ENCODE measurements around the gene ZIC2. TPM values are rescaled to one million over a fixed set of nuclear protein-coding genes. Genes with fewer than 3 reads are reported as not detected.
A peak's percentile ranks its signal among the peaks of the same experiment; 100 is the strongest.

ZIC2 gene
- total RNA-seq, 1 donor from 2014 or later = not detected

DNA sequence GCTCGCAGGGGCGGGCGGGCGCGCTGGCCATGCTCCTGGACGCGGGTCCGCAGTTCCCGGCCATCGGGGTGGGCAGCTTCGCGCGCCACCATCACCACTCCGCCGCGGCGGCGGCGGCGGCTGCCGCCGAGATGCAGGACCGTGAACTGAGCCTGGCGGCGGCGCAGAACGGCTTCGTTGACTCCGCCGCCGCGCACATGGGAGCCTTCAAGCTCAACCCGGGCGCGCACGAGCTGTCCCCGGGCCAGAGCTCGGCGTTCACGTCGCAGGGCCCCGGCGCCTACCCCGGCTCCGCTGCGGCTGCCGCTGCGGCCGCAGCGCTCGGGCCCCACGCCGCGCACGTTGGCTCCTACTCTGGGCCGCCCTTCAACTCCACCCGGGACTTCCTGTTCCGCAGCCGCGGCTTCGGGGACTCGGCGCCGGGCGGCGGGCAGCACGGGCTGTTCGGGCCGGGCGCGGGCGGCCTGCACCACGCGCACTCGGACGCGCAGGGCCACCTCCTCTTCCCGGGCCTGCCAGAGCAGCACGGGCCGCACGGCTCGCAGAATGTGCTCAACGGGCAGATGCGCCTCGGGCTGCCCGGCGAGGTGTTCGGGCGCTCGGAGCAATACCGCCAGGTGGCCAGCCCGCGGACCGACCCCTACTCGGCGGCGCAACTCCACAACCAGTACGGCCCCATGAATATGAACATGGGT lies 599 bp downstream of the ZIC2 start:
- no peak for FAIRE-seq

DNA sequence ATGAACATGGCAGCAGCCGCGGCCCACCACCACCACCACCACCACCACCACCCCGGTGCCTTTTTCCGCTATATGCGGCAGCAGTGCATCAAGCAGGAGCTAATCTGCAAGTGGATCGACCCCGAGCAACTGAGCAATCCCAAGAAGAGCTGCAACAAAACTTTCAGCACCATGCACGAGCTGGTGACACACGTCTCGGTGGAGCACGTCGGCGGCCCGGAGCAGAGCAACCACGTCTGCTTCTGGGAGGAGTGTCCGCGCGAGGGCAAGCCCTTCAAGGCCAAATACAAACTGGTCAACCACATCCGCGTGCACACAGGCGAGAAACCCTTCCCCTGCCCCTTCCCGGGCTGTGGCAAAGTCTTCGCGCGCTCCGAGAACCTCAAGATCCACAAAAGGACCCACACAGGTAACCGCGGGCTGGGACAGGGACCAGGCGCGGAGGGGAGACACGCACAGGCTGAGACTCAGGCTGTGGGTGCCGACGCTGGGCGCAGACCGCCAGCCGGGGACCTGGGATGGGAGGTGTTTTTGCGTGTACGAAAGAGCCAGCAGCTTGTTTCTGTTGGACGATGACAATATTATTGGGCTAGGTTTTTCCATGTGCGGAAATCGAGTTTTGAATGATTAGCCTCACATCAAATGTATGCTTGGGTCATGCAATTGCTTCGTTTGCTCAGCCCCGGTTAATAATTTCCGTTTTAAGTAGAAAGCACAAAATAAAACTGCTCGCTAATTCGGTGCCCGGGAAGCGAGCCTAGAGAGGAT lies 1.3 kb downstream of the ZIC2 start:
- Histone ChIP-seq H3K36me3 (ENCODE audit: control insufficient read depth, insufficient read depth, low read length) (no peaks in the 10 kb centered on the region), H3K4me3 (ENCODE audit: low read depth, low read length) (no peak overlapping the region), H3K27me3 (ENCODE audit: control insufficient read depth, insufficient read depth, low read length) (peaks cover 64% of the 10 kb centered on the region)
- DNase-seq (ENCODE audit: low read depth) = no peak
- FAIRE-seq = no peak
- TF ChIP-seq, protein P1, sequence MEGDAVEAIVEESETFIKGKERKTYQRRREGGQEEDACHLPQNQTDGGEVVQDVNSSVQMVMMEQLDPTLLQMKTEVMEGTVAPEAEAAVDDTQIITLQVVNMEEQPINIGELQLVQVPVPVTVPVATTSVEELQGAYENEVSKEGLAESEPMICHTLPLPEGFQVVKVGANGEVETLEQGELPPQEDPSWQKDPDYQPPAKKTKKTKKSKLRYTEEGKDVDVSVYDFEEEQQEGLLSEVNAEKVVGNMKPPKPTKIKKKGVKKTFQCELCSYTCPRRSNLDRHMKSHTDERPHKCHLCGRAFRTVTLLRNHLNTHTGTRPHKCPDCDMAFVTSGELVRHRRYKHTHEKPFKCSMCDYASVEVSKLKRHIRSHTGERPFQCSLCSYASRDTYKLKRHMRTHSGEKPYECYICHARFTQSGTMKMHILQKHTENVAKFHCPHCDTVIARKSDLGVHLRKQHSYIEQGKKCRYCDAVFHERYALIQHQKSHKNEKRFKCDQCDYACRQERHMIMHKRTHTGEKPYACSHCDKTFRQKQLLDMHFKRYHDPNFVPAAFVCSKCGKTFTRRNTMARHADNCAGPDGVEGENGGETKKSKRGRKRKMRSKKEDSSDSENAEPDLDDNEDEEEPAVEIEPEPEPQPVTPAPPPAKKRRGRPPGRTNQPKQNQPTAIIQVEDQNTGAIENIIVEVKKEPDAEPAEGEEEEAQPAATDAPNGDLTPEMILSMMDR (IDR thresholded peaks at IDR 0.05; ENCODE audit: insufficient read depth, low read length, severe bottlenecking) = no peak

More for the DNA sequence above, 599 bp downstream of the ZIC2 start:
- peaks cover 64% of the 10 kb centered on the region for H3K27me3 ChIP-seq (ENCODE audit: control insufficient read depth, insufficient read depth, low read length)
- H3K36me3 ChIP-seq (ENCODE audit: control insufficient read depth, insufficient read depth, low read length) = no peaks in the 10 kb centered on the region
- peak overlapping the region; percentile 47 for H3K4me3 ChIP-seq (ENCODE audit: low read depth, low read length)
- TF ChIP-seq, protein P1 (IDR thresholded peaks at IDR 0.05; ENCODE audit: insufficient read depth, low read length, severe bottlenecking) = no peak
- no peak for DNase-seq (ENCODE audit: low read depth)

DNA sequence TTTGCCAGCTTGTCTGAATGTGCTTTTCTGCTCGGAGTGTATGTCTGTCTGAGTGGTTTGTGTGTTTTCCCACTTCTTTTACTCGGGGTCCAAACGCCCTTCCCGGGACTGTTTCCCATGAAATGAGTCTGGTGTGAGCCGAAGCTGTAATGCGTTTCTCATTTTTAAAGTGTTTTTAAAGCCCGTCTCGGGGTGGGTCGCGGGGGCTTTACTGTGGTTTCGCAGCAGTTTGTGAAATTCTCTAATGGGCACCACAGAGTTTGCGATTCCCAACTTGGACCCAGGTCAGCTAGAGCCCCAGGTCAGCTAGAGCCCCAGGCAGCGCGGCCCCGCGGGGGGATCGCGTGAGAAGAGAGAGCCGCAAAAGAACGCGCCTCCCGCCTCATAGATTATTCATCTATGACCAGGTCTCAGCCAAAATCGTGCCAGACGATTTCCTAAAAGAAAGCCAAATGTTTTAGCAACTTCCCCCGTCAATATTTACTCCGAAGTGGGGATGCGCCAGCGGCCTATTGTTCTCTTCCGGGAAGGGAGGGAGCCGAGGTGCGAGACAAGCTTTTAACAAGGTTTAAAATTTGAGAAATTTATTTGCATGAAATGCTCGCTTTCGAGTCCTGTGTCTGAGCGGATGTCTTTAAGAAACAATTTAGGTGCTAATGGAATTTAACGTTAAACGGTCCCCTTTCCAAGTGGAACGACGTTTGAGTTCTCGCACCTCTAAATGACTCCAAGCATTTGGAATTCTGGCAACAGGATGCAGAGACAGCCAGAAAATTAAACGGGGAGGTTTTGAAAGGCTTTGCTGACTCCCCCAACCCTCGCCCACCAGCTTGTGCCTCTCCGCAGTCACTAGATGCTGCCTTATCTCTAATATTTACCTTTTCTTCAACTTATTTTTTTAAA lies 2.2 kb downstream of the ZIC2 start:
- Histone ChIP-seq H3K36me3 (ENCODE audit: control insufficient read depth, insufficient read depth, low read length) (no peaks in the 10 kb centered on the region), H3K4me3 (ENCODE audit: low read depth, low read length) (no peak overlapping the region), H3K27me3 (ENCODE audit: control insufficient read depth, insufficient read depth, low read length) (peaks cover 62% of the 10 kb centered on the region)
- FAIRE-seq = no peak
- TF ChIP-seq, protein P1 (IDR thresholded peaks at IDR 0.05; ENCODE audit: insufficient read depth, low read length, severe bottlenecking) = no peak
- DNase-seq (ENCODE audit: low read depth) = no peak

DNA sequence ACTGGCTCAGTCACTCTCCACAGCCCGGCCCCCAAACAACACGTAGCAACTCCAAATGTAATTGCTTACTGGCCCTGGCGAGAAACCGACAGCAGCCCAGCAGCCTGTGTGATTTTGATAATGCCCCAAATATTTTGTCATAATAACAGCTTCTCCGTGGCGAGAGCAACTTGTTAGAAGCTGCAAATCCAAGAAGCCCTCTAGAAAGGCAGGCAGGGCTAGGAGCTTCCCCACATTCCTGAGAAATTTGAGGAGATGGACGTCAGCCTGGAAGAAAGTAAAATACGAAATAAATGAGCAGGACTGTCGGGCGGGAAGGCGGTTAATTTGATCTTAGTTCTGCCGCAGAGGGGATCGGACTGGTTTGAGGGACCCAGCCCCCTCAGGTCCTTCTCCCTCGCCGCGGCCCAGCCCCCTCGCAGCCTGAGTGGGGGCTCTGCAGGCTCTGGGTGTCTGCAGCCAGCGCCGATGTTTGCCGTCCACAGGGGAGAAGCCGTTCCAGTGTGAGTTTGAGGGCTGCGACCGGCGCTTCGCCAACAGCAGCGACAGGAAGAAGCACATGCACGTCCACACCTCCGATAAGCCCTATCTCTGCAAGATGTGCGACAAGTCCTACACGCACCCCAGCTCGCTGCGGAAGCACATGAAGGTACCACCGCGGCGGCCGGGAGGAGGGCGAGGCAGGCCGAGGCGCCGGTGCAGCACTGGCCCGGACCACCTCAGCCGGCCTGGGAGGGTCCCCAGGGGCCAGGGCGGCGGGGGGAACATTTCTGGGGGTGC lies 3.1 kb downstream of the ZIC2 start:
- FAIRE-seq (no peak), DNase-seq (ENCODE audit: low read depth) (no peak)
- Histone ChIP-seq H3K36me3 (ENCODE audit: control insufficient read depth, insufficient read depth, low read length) (no peaks in the 10 kb centered on the region), H3K27me3 (ENCODE audit: control insufficient read depth, insufficient read depth, low read length) (peaks cover 63% of the 10 kb centered on the region), H3K4me3 (ENCODE audit: low read depth, low read length) (no peak overlapping the region)
- TF ChIP-seq, protein P1 (IDR thresholded peaks at IDR 0.05; ENCODE audit: insufficient read depth, low read length, severe bottlenecking) = no peak

DNA sequence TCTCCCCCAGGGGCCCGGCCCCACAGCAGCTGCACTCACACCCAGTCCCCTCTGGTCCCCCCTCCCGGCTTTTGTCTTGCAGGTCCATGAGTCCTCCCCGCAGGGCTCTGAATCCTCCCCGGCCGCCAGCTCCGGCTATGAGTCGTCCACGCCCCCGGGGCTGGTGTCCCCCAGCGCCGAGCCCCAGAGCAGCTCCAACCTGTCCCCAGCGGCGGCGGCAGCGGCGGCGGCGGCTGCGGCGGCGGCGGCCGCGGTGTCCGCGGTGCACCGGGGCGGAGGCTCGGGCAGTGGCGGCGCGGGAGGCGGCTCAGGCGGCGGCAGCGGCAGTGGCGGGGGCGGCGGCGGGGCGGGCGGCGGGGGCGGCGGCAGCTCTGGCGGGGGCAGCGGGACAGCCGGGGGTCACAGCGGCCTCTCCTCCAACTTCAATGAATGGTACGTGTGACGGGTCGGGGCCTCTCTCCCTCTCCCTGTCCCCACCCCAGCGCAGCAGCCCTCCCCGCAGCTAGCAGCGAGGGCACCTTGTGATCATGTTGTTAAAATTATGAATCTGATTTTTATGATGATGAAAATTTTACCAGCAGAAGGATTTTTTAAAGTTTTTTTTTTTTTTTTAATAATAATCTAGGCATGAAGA lies 3.8 kb downstream of the ZIC2 start:
- peaks cover 66% of the 10 kb centered on the region for H3K27me3 ChIP-seq (ENCODE audit: control insufficient read depth, insufficient read depth, low read length)
- no peak for FAIRE-seq
- DNase-seq (ENCODE audit: low read depth) = no peak
- no peaks in the 10 kb centered on the region for H3K36me3 ChIP-seq (ENCODE audit: control insufficient read depth, insufficient read depth, low read length)
- no peak overlapping the region for H3K4me3 ChIP-seq (ENCODE audit: low read depth, low read length)
- TF ChIP-seq, protein P1 (IDR thresholded peaks at IDR 0.05; ENCODE audit: insufficient read depth, low read length, severe bottlenecking) = no peak
